K562 (cell line): Measurements from ENCODE around the gene ZNF48. TPM values are rescaled to one million over a fixed set of nuclear protein-coding genes. Genes with fewer than 3 reads are reported as not detected.

Experiments used
- ATAC-seq: fragments of 200-7000 bp; cut with Tn5 transposase; 3 replicates; pipeline ENCODE4 v1.9.1; 2020; ENCODE audit warnings: moderate library complexity
- BruUV-seq: library from RNA; stranded (reverse); fragments of 400-500 nt; replicated peaks from 2 replicates; lab custom pipeline; 2021; lab: Mats Ljungman, UMichigan
- CTCF ChIA-PET: fragments of 300-600 bp; formaldehyde crosslinking; extraction: SDS; loops from one replicate; lab custom pipeline; 2021; ENCODE audit warnings: low intra/inter-chr PET ratio; lab: Yijun Ruan, JAX
- POLR2A ChIA-PET: fragments of 300-600, 350-650 bp; sonication (Branson Sonifier 250); formaldehyde crosslinking; extraction: SDS; loops from one replicate; lab custom pipeline; 2021; ENCODE audit warnings: antibody characterized with exemption, inconsistent platforms; lab: Yijun Ruan, JAX
- DNase-seq, 4 experiments: peaks; one replicate each; pipeline versions ENCODE4 v3.0.0 to v3.0.0-alpha.2; 2011 to 2018; ENCODE audit warnings: low spot score in 3 of 4, mixed read lengths in 3 of 4; ENCODE audit errors: extremely low read depth in 1 of 4
- FAIRE-seq: peaks from 2 replicates; lab custom pipeline; 2011; peaks lifted over from hg19 to GRCh38; lab: Jason Lieb, UNC
- H2AFZ ChIP-seq: 2 replicates; pipeline ENCODE4 v1.6.0; 2011; ENCODE audit warnings: low read depth, low read length, control low read depth, inconsistent platforms
- H3K27ac ChIP-seq: fragments of 200-600 bp; 3 replicates; pipeline ENCODE4 v1.8.0; 2011; ENCODE audit warnings: low read depth, mild to moderate bottlenecking, control low read depth, inconsistent platforms, low read length, moderate library complexity, mixed read lengths; ENCODE audit errors: extremely low read depth
- H3K27me3 ChIP-seq, 2 experiments: fragments of 300-600 bp in 1 of 2; 2 replicates in 1 of 2; 3 replicates in 1 of 2; pipeline versions ENCODE4 v1.6.0 to v1.8.0; 2011; ENCODE audit warnings: inconsistent platforms in 2 of 2, low read length in 2 of 2, mild to moderate bottlenecking in 1 of 2, mixed read lengths in 1 of 2, moderate library complexity in 1 of 2; ENCODE audit not compliant: control insufficient read depth in 2 of 2, insufficient read depth in 2 of 2
- H3K36me3 ChIP-seq: fragments of 300-600 bp; 3 replicates; pipeline ENCODE4 v1.8.0; 2011; ENCODE audit warnings: mild to moderate bottlenecking, low read length, inconsistent platforms; ENCODE audit not compliant: control insufficient read depth, insufficient read depth
- H3K4me1 ChIP-seq, 2 experiments: fragments of 200-600 bp in 1 of 2; replicated peaks in 1 of 2; 2 replicates in 1 of 2; 3 replicates in 1 of 2; pipeline versions ENCODE4 v1.5.1 to v1.8.0; 2011; ENCODE audit warnings: inconsistent platforms in 2 of 2, low read length in 2 of 2, mild to moderate bottlenecking in 1 of 2, mixed read lengths in 1 of 2, moderate library complexity in 1 of 2; ENCODE audit not compliant: control insufficient read depth in 2 of 2, insufficient read depth in 2 of 2
- H3K4me2 ChIP-seq: 2 replicates; pipeline ENCODE4 v1.6.1; 2011; ENCODE audit warnings: low read length, control low read depth, inconsistent platforms, mixed read lengths; ENCODE audit not compliant: insufficient read depth
- H3K4me3 ChIP-seq: fragments of 200-600 bp; sonication (generic), shearing (Covaris generic); 2 replicates; pipeline ENCODE4 v1.5.1; 2016; ENCODE audit warnings: control low read depth, inconsistent platforms
- H3K79me2 ChIP-seq: fragments of 200-600 bp; 3 replicates; pipeline ENCODE4 v1.8.0; 2011; ENCODE audit warnings: low read length, inconsistent platforms; ENCODE audit not compliant: control insufficient read depth, insufficient read depth
- H3K9ac ChIP-seq, 2 experiments: 2 replicates each; pipeline versions ENCODE4 v1.6.0 to v1.6.1; 2011; ENCODE audit warnings: low read depth in 2 of 2, low read length in 2 of 2, control low read depth in 1 of 2, inconsistent platforms in 1 of 2, mild to moderate bottlenecking in 1 of 2, mixed read lengths in 1 of 2; ENCODE audit not compliant: insufficient read depth in 1 of 2
- H3K9me1 ChIP-seq: one replicate; pipeline ENCODE4 v1.6.0; 2011; ENCODE audit warnings: inconsistent platforms, mild to moderate bottlenecking, low read length, moderate library complexity; ENCODE audit not compliant: control insufficient read depth, insufficient read depth
- H3K9me3 ChIP-seq: replicated peaks from 2 replicates; pipeline ENCODE4 v1.5.1; 2011; ENCODE audit warnings: low read depth, low read length, inconsistent platforms; ENCODE audit not compliant: control insufficient read depth, insufficient read depth
- H4K20me1 ChIP-seq: replicated peaks from 2 replicates; pipeline ENCODE4 v1.6.1; 2011; ENCODE audit warnings: low read length, inconsistent platforms, mixed read lengths; ENCODE audit not compliant: control insufficient read depth, insufficient read depth
- ELF2 ChIP-seq: fragments of 250-450 bp; sonication (Bioruptor Pico); IDR thresholded peaks from 2 replicates; pipeline ENCODE4 v1.5.0; 2021; ENCODE audit warnings: mild to moderate bottlenecking
- MLX ChIP-seq, 2 experiments: fragments of 450-650 bp in 1 of 2; sonication (generic) in 1 of 2; formaldehyde crosslinking; conservative IDR thresholded peaks; 2 replicates each; pipeline versions ENCODE4 v1.4.0 to v1.8.1; 2020 to 2022; ENCODE audit warnings: mild to moderate bottlenecking in 1 of 2, missing genetic modification reagents in 1 of 2
- PHB ChIP-seq: fragments of 250-450 bp; sonication (Bioruptor Pico); IDR thresholded peaks from 2 replicates; pipeline ENCODE4 v1.5.0; 2021
- POU5F1 ChIP-seq: fragments of 150-350 bp; IDR thresholded peaks from 2 replicates; pipeline ENCODE4 v1.6.1; 2014; ENCODE audit warnings: borderline replicate concordance, low read length, low read depth, mild to moderate bottlenecking; ENCODE audit not compliant: partially characterized antibody
- PRMT5 ChIP-seq: sonication (generic); formaldehyde crosslinking; IDR thresholded peaks from 2 replicates; pipeline ENCODE4 v1.5.0; 2020; ENCODE audit warnings: missing genetic modification reagents
- RAD21 ChIP-seq, 2 experiments: fragments of 250-450 bp in 1 of 2; fragments of 450-650 bp in 1 of 2; sonication (Bioruptor Pico) in 1 of 2; formaldehyde crosslinking in 1 of 2; IDR thresholded peaks in 1 of 2; conservative IDR thresholded peaks in 1 of 2; 2 replicates each; pipeline versions ENCODE4 v1.4.0 to v1.8.0; 2020 to 2022; ENCODE audit warnings: mild to moderate bottlenecking in 2 of 2, moderate library complexity in 1 of 2
- STAT5B ChIP-seq: fragments of 250-450 bp; sonication (Bioruptor Pico); IDR thresholded peaks from 2 replicates; pipeline ENCODE4 v1.8.0; 2021; ENCODE audit warnings: mild to moderate bottlenecking, inconsistent platforms
- ZNF280A ChIP-seq: fragments of 450-650 bp; IDR thresholded peaks from 2 replicates; pipeline ENCODE4 v1.6.1; 2018; ENCODE audit warnings: mild to moderate bottlenecking, low read depth; ENCODE audit not compliant: partially characterized antibody
- WGBS: fragments of 100-300 bp; shearing (Covaris generic); methylation state at CpG from one replicate; pipeline ENCODE4 v1.1.6; 2016; ENCODE audit warnings: low coverage, mixed read lengths; ENCODE audit not compliant: insufficient coverage; ENCODE audit errors: missing lambda C conversion rate; 5-methylcytosine and 5-hydroxymethylcytosine counted together
- in situ Hi-C: fragments of 300-500 bp; cut with MboI; formaldehyde crosslinking; loops from 4 replicates; pipeline ENCODE4 v1.15.0; 2018; ENCODE audit warnings: inconsistent platforms, mixed read lengths
- intact Hi-C: fragments of 100-400 bp; cut with micrococcal nuclease; formaldehyde crosslinking; loops from 2 replicates; pipeline ENCODE4 v1.14.2; 2022
- polyA plus RNA-seq, 8 experiments: library from polyadenylated mRNA; depleted of rRNA in 4 of 8; stranded (reverse) in 5 of 8; unstranded in 3 of 8; fragments of >200 nt; fragmentation: Nextera tagmentation in 2 of 8; fragmentation: Illumina TruSeq in 1 of 8; extraction: Ambion mirVana in 2 of 8; extraction: Trizol in 1 of 8; gene quantifications; 2 replicates each; pipeline versions ENCODE4 v1.2.1 to v1.2.3, GENCODE V29; 2011 to 2014; ENCODE audit warnings: inconsistent platforms in 1 of 8, missing spikeins in 1 of 8
- total RNA-seq, 7 experiments: library from RNA; depleted of rRNA in 6 of 7; stranded (reverse); fragments of >200 nt in 6 of 7; fragmentation: Illumina TruSeq in 2 of 7; extraction: Trizol in 2 of 7; gene quantifications; 2 replicates each; pipeline versions ENCODE4 v1.2.1 to v1.2.3, GENCODE V29; 2011 to 2021; ENCODE audit warnings: low replicate concordance in 1 of 7

The ZNF48 gene
- total and polyA plus RNA-seq, 9 of the 15 experiments (the other 6 are each of a cell fraction or from before 2014, with no cell fraction given) = 0.38 to 11.6 (median 4.7) TPM

- Histone ChIP-seq H3K4me2 (no peak overlapping the region), H3K79me2 (peaks cover 10% of the 10 kb centered on the region), H3K27ac (no peak overlapping the region), H3K36me3 (peaks cover 39% of the 10 kb centered on the region; the same call in 2 of the 3 replicates), H3K4me3 (no peak overlapping the region), H3K9ac (no peak overlapping the region), H4K20me1 (no peaks in the 10 kb centered on the region), H3K9me1 (no peaks in the 10 kb centered on the region), H3K4me1 (peaks cover 3 to 12% of the 10 kb centered on the region in 2 experiments; a peak in 4 of 5 replicates), H3K9me3 (no peaks in the 10 kb centered on the region), H2AFZ (no peak overlapping the region), H3K27me3 (no peaks in the 10 kb centered on the region)
- intact Hi-C loops = no loop called here
- ATAC-seq (no peak), DNase-seq (no peak), FAIRE-seq (no peak)
- in situ Hi-C loops = no loop called here
- CTCF ChIA-PET = no interaction called here
- TF ChIP-seq POU5F1 (no peak), ELF2 (no peak), ZNF280A (no peak), PHB (no peak), RAD21 (CRISPR knock-in tag; conservative IDR thresholded peaks at IDR 0.05 in 1 of 2, IDR thresholded peaks at IDR 0.05 in 1 of 2) (no peak), PRMT5 (CRISPR knock-in tag) (no peak), MLX (CRISPR knock-in tag; conservative IDR thresholded peaks at IDR 0.05) (no peak), STAT5B (CRISPR knock-in tag) (no peak)
- POLR2A ChIA-PET = interaction anchor here (1.3 kb wide), 1 partner anchor 22 kb away, joined by 4 read pairs; no protein-coding TSS in a partner anchor
- 82% methylated on average over 7 of the region's 7 CpGs for WGBS
- BruUV-seq = no TSS peak
Measured at GRCh38 chr16:30348929-30349328, 46.3 kb upstream of the ZNF48 start.
